GM12878 (cell line): Measurements from ENCODE around the gene ITFG1. TPM values are rescaled to one million over a fixed set of nuclear protein-coding genes. Genes with fewer than 3 reads are reported as not detected.

Experiments
- BHLHE40 ChIP-seq, 2 experiments: fragments of 450-650 bp in 1 of 2; IDR thresholded peaks; 2 replicates each; pipeline ENCODE4 v1.6.1; 2011 to 2017; ENCODE audit warnings: low read depth in 2 of 2, borderline replicate concordance in 1 of 2, improper control_type of control experiment in 1 of 2, low read length in 1 of 2, mild to moderate bottlenecking in 1 of 2
- EP300 ChIP-seq, 2 experiments: fragments of 150-350 bp in 1 of 2; IDR thresholded peaks; 2 replicates each; pipeline ENCODE4 v1.6.1; 2011 to 2012; ENCODE audit warnings: low read depth in 2 of 2, low read length in 2 of 2, borderline replicate concordance in 1 of 2, improper control_type of control experiment in 1 of 2, inconsistent platforms in 1 of 2; ENCODE audit not compliant: control insufficient read depth in 1 of 2
- FOS ChIP-seq: IDR thresholded peaks from 3 replicates; pipeline ENCODE4 v1.6.1; 2011; ENCODE audit warnings: borderline replicate concordance; ENCODE audit not compliant: insufficient read length; ENCODE audit errors: extremely low read depth
- HDGF ChIP-seq: fragments of 450-650 bp; IDR thresholded peaks from 2 replicates; pipeline ENCODE4 v1.6.1; 2016; ENCODE audit warnings: antibody characterized with exemption
- IRF5 ChIP-seq: fragments of 450-650 bp; IDR thresholded peaks from 2 replicates; pipeline ENCODE4 v1.6.1; 2017; ENCODE audit warnings: borderline replicate concordance
- MEF2A ChIP-seq: IDR thresholded peaks from 2 replicates; pipeline ENCODE4 v1.6.1; 2011; ENCODE audit warnings: low read depth, mild to moderate bottlenecking, low read length, moderate library complexity; ENCODE audit not compliant: insufficient read depth
- MTA3 ChIP-seq: IDR thresholded peaks from 2 replicates; pipeline ENCODE4 v1.6.1; 2012; ENCODE audit warnings: low read length, inconsistent platforms, borderline replicate concordance
- MXI1 ChIP-seq: fragments of 150-350 bp; IDR thresholded peaks from 2 replicates; pipeline ENCODE4 v1.6.1; 2011; ENCODE audit warnings: low read depth, mild to moderate bottlenecking, inconsistent platforms, low read length, improper control_type of control experiment
- NKRF ChIP-seq: fragments of 450-650 bp; conservative IDR thresholded peaks from 2 replicates; pipeline ENCODE4 v1.6.1; 2017; ENCODE audit warnings: mild to moderate bottlenecking, moderate library complexity
- PKNOX1 ChIP-seq: fragments of 450-650 bp; IDR thresholded peaks from 2 replicates; pipeline ENCODE4 v1.6.1; 2016; ENCODE audit warnings: mild to moderate bottlenecking
- RAD51 ChIP-seq: fragments of 450-650 bp; IDR thresholded peaks from 2 replicates; pipeline ENCODE4 v1.6.1; 2016; ENCODE audit warnings: moderate library complexity, mild to moderate bottlenecking, inconsistent platforms
- RELB ChIP-seq: fragments of 450-650 bp; IDR thresholded peaks from 2 replicates; pipeline ENCODE4 v1.6.1; 2017; ENCODE audit warnings: low read depth, mild to moderate bottlenecking, moderate library complexity
- REST ChIP-seq: IDR thresholded peaks from 2 replicates; pipeline ENCODE4 v1.6.1; 2012; ENCODE audit warnings: mild to moderate bottlenecking, low read depth, low read length
- RFX5 ChIP-seq: IDR thresholded peaks from 2 replicates; pipeline ENCODE4 v1.6.1; 2011; ENCODE audit warnings: low read depth, low read length, improper control_type of control experiment
- SREBF1 ChIP-seq: IDR thresholded peaks from 2 replicates; pipeline ENCODE4 v1.6.1; 2012; ENCODE audit warnings: mild to moderate bottlenecking, low read length
- TBL1XR1 ChIP-seq: IDR thresholded peaks from 2 replicates; pipeline ENCODE4 v1.6.1; 2012; ENCODE audit warnings: low read depth, low read length, improper control_type of control experiment
- YY1 ChIP-seq: IDR thresholded peaks from 2 replicates; pipeline ENCODE4 v1.6.1; 2011; ENCODE audit warnings: low read depth, mild to moderate bottlenecking, low read length
- ZBED1 ChIP-seq: IDR thresholded peaks from 2 replicates; pipeline ENCODE4 v1.6.1; 2016; ENCODE audit warnings: borderline replicate concordance
- polyA plus RNA-seq, 11 experiments: library from polyadenylated mRNA; depleted of rRNA in 4 of 11; unstranded in 6 of 11; stranded (reverse) in 5 of 11; fragments of >200 nt; fragmentation: Nextera tagmentation in 4 of 11; fragmentation: Illumina TruSeq in 1 of 11; extraction: Ambion mirVana in 4 of 11; extraction: Trizol in 1 of 11; gene quantifications; 1 replicate in 1 of 11; 2 replicates in 10 of 11; pipeline versions ENCODE4 v1.2.1 to v1.2.3, GENCODE V29; 2011 to 2016; ENCODE audit warnings: inconsistent platforms in 2 of 11, missing spikeins in 2 of 11, low read depth in 1 of 11
- total RNA-seq, 4 experiments: library from RNA; depleted of rRNA in 3 of 4; stranded (reverse); fragments of >200 nt in 3 of 4; fragmentation: Illumina TruSeq in 1 of 4; extraction: Trizol in 1 of 4; gene quantifications; 2 replicates each; pipeline versions ENCODE4 v1.2.1 to v1.2.3, GENCODE V29; 2013 to 2021

Gene ITFG1
- total and polyA plus RNA-seq, 10 of the 15 experiments (the other 5 are each of a cell fraction or from before 2014, with no cell fraction given): 9.3 to 56.3 (median 28.6) TPM

GRCh38 chr16:47492428-47493377 is 31.8 kb upstream of the ITFG1 start (continued):
- 0 out of 2 replicates have a peak, but pooled peaks have one; percentile 14 for TF ChIP-seq REST
- no peak for TF ChIP-seq FOS
- TF ChIP-seq MTA3: no peak
- TF ChIP-seq HDGF: no peak
- peak; percentile 63; the same call in 1 of the 2 replicates for TF ChIP-seq RELB
- 0 out of 2 replicates have a peak, but pooled peaks have one; percentile 31 for TF ChIP-seq TBL1XR1
- TF ChIP-seq PKNOX1: peak; percentile 57
- TF ChIP-seq MXI1: 0 out of 2 replicates have a peak, but pooled peaks have one; percentile 44
- no peak for TF ChIP-seq SREBF1
- TF ChIP-seq EP300 (IDR thresholded peaks at IDR 0.05; ENCODE audit: borderline replicate concordance in 1 of 2, control insufficient read depth in 1 of 2, low read depth in 2 of 2, low read length in 2 of 2): peak; percentile 55 to 61; a peak in 3 of 4 replicates
- TF ChIP-seq RFX5: no peak
- TF ChIP-seq ZBED1: no peak
- no peak for TF ChIP-seq YY1
- peak; percentile 2 to 39; a peak in 2 of 4 replicates for TF ChIP-seq BHLHE40 (IDR thresholded peaks at IDR 0.05; ENCODE audit: borderline replicate concordance in 1 of 2, low read depth in 2 of 2, low read length in 1 of 2)
- TF ChIP-seq MEF2A: peak; percentile 52; the same call in 1 of the 2 replicates
- no peak for TF ChIP-seq IRF5
- TF ChIP-seq NKRF: peak; percentile 23; the same call in 1 of the 2 replicates
- no peak for TF ChIP-seq RAD51
